ENCODE data around the gene TPCN1.

Gene TPCN1

DNA sequence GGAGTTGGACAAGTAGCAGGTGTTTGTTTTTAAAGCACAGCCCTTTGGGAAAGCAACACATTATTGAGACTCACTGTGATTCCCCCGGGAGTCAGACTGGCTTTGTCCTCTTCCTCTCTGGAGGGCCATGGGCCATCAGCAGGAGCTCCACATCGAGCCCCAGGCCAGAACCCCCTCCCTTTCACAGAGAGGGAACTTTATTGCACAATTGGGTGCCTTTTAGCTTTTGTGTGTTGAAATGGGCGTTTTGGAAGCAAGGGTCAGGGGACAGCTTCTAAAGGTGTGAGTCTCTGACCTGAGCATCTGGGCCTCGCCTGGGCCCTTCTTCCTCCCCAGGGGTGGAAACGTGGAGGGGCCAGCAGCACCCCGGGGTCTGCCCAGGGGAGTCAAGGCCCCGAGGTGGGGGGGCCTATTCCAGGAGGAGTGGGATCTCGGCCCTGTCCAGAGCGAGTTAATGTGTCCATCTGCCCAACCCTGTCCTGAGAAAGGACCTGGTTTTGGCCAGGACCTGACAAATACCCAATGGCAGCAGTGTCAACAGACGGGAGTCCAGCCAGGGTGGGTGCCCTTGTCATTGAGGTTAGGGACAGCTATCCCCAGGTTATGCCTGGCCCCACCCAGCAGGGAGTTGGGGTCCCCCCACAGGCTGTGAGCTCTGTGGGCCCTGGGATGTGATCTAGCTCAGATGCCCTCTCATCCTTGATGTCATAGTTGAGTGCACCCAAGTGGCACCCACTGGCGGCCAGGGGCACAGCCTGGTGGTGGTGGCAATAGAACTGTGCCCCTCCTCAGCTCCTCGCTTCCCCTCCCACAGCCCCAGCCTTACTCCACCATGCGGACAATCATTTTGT is 76.6 kb downstream of the TPCN1 start:
- in situ Hi-C loops (cut with HindIII; ENCODE audit: low sequenced_read_pairs) = no loop called here
- TF ChIP-seq, protein P1, sequence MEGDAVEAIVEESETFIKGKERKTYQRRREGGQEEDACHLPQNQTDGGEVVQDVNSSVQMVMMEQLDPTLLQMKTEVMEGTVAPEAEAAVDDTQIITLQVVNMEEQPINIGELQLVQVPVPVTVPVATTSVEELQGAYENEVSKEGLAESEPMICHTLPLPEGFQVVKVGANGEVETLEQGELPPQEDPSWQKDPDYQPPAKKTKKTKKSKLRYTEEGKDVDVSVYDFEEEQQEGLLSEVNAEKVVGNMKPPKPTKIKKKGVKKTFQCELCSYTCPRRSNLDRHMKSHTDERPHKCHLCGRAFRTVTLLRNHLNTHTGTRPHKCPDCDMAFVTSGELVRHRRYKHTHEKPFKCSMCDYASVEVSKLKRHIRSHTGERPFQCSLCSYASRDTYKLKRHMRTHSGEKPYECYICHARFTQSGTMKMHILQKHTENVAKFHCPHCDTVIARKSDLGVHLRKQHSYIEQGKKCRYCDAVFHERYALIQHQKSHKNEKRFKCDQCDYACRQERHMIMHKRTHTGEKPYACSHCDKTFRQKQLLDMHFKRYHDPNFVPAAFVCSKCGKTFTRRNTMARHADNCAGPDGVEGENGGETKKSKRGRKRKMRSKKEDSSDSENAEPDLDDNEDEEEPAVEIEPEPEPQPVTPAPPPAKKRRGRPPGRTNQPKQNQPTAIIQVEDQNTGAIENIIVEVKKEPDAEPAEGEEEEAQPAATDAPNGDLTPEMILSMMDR (IDR thresholded peaks at IDR 0.05; ENCODE audit: low read depth, low read length) = no peak
- H3K4me3 ChIP-seq (ENCODE audit: low read depth, low read length) = no peak overlapping the region
- DNase-seq (ENCODE audit: low read depth, low spot score) = no peak

DNA sequence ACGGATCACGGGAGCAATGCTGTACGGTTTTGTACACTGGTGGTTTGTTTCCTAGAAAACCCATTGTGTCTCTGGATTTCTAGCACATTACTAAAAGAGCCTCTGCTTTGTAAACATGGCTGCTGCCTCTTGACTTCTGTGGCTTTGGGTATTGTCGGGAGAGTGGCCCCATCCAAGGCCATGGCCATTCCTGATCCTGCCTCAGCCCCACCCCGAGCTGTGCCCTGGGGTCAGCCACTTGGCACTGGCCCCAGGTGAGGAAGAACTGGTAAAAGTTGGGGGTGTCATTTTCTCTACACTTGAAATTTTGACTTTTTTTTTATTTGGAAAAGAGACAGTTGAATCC is 77.2 kb downstream of the TPCN1 start:
- TF ChIP-seq, protein P1 (IDR thresholded peaks at IDR 0.05; ENCODE audit: low read depth, low read length) = no peak
- H3K4me3 ChIP-seq (ENCODE audit: low read depth, low read length) = no peak overlapping the region
- in situ Hi-C loops (cut with HindIII; ENCODE audit: low sequenced_read_pairs) = no loop called here
- no peak for DNase-seq (ENCODE audit: low read depth, low spot score)

DNA sequence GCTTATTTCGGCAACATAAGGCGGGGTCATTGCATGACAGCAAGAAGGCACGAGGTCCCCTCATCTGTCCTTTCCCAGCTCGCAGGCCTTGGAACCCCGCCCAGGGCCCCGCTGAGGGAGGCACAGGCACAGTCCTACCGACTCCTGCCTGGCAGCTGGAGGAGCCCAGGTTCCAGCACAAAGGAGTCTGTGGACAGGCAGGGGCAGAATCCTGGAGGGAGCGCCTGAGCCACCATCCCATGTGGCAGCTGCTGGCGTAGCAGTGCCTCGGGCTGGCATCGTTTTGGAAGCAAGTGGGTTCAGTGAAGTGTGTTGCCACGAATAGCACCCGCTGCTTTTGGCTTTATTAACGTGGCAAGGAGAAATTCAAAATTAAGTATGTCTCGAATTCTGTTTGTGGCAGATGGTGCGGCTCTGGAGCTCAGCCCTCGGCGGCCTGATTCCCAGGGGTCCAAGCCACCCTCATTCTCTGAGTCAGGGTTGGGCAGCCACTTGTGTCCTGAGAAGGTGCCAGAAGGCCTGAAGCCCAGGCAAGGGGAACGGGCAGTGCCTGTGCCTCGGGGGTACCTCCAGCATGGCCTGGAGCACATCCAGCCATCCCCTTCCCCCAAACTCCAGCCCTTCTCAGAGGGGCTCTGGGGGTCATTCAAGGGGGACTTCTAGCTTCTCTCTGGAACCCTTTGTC is 77.7 kb downstream of the TPCN1 start:
- H3K4me3 ChIP-seq (ENCODE audit: low read depth, low read length) = no peak overlapping the region
- in situ Hi-C loops (cut with HindIII; ENCODE audit: low sequenced_read_pairs) = no loop called here
- DNase-seq (ENCODE audit: low read depth, low spot score) = no peak
- TF ChIP-seq, protein P1 (IDR thresholded peaks at IDR 0.05; ENCODE audit: low read depth, low read length) = no peak

DNA sequence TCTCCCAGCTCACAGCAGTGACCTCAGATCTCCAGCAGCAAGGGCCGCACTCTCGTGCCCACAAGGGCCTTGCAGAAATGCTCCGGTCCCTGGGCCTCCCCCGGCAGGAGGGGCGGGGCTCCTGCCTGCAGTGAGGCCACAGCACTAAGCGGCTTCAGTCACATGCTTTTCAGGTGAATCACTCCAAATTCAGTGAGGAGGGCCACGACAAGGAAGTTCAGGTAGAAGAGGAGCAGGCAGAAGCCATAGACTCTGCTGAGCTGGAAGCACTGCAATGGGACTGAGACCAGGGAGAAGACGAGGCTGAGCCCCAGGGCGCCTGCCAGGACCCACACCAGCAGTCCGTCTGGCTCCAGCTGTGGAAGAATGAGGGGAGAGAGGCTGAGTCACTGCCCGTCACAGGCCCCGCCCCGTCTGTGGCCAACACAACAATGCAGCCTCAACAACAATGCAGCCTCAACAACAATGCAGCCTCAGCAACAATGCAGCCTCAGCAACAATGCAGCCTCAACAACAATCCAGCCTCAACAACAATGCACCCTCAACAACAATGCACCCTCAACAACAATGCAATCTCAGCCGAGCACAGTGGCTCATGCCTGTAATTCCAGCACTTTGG is 78.5 kb downstream of the TPCN1 start:
- peak; percentile 83 for DNase-seq (ENCODE audit: low read depth, low spot score)
- TF ChIP-seq, protein P1 (IDR thresholded peaks at IDR 0.05; ENCODE audit: low read depth, low read length) = no peak
- in situ Hi-C loops (cut with HindIII; ENCODE audit: low sequenced_read_pairs) = no loop called here
- H3K4me3 ChIP-seq (ENCODE audit: low read depth, low read length) = no peak overlapping the region

DNA sequence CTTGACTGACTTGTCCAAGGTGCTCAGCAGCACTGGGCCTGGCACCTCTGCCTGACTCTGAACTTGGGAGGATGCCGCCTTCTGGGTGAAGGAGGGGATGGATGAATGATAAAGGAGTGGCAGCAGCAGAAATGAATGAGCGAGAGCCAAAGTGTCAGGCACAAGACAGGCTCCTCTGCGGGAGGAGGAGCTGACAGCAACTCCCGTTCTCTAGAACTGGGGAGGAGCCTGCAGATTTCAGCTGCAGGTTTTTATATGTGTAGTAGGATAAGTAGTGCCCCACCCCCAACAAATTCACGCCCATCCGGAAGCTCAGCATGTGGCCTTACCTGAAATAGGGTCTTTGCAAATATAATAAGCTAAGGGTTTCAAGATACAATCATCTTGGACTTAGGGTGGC is 80.5 kb downstream of the TPCN1 start:
- in situ Hi-C loops (cut with HindIII; ENCODE audit: low sequenced_read_pairs) = no loop called here
- no peak for DNase-seq (ENCODE audit: low read depth, low spot score)
- TF ChIP-seq, protein P1 (IDR thresholded peaks at IDR 0.05; ENCODE audit: low read depth, low read length) = no peak
- no peak overlapping the region for H3K4me3 ChIP-seq (ENCODE audit: low read depth, low read length)

DNA sequence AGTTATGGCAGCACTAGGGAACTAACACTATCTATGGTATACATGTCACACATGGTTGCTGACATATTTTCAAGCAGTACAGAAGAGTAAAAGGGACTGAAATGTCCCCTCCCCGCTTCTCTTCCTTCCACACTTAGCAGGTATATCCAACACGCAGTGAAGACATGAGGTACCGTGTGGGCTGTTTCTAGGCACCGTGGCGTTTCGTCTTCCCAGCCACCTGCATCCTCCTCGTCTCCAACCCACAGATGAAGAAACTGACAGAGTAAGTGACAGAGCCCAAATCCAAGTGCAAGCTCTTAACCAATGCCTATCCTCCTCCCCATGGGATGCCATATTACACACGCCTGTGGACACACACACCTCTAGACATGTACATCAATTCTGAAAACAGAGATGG is 81.2 kb downstream of the TPCN1 start:
- in situ Hi-C loops (cut with HindIII; ENCODE audit: low sequenced_read_pairs) = no loop called here
- H3K4me3 ChIP-seq (ENCODE audit: low read depth, low read length) = no peak overlapping the region

More for the DNA sequence above, 81.2 kb downstream of the TPCN1 start:
- DNase-seq (ENCODE audit: low read depth, low spot score) = no peak
- TF ChIP-seq, protein P1 (IDR thresholded peaks at IDR 0.05; ENCODE audit: low read depth, low read length) = no peak

Data from astrocyte of the spinal cord (primary cell).